DMS79 treated with DMSO at 0.1 percent for 48 hours (cell line): Measurements from ENCODE around the gene GSG1L.

Experiments
- DNase-seq: peaks from one replicate; lab custom pipeline; 2025; lab: John Stamatoyannopoulos, UW

Gene GSG1L

GRCh38 chr16:28014851-28015250 lies 48.7 kb downstream of the GSG1L start:
- no peak for DNase-seq

GRCh38 chr16:28013878-28014277 lies 49.6 kb downstream of the GSG1L start:
- no peak for DNase-seq

GRCh38 chr16:28013392-28013791 lies 50.1 kb downstream of the GSG1L start:
- no peak for DNase-seq

GRCh38 chr16:28011971-28012445 lies 51.5 kb downstream of the GSG1L start:
- DNase-seq = no peak

- DNase-seq = no peak
Measured at GRCh38 chr16:28011223-28011622, 52.3 kb downstream of the GSG1L start.

- DNase-seq = no peak
Measured at GRCh38 chr16:28010671-28011070, 52.8 kb downstream of the GSG1L start.

GRCh38 chr16:28009586-28010373 lies 53.7 kb downstream of the GSG1L start:
- no peak for DNase-seq

- DNase-seq = no peak
Measured at GRCh38 chr16:28003923-28004322, 59.6 kb downstream of the GSG1L start.

- no peak for DNase-seq
Measured at GRCh38 chr16:28003021-28003865, 60.3 kb downstream of the GSG1L start.

- no peak for DNase-seq
Measured at GRCh38 chr16:28001642-28002041, 61.9 kb downstream of the GSG1L start.

GRCh38 chr16:28001184-28001583 lies 62.3 kb downstream of the GSG1L start:
- no peak for DNase-seq

- no peak for DNase-seq
Measured at GRCh38 chr16:28000314-28001169, 63.0 kb downstream of the GSG1L start.

- DNase-seq = no peak
Measured at GRCh38 chr16:27999687-28000086, 63.8 kb downstream of the GSG1L start.

GRCh38 chr16:27995378-27995777 lies 68.1 kb downstream of the GSG1L start:
- DNase-seq = no peak

GRCh38 chr16:27994686-27995085 lies 68.8 kb downstream of the GSG1L start:
- DNase-seq = no peak

GRCh38 chr16:27993587-27993986 lies 69.9 kb downstream of the GSG1L start:
- no peak for DNase-seq

GRCh38 chr16:27991876-27992275 lies 71.6 kb downstream of the GSG1L start:
- no peak for DNase-seq

- DNase-seq = no peak
Measured at GRCh38 chr16:27985981-27986380, 77.5 kb downstream of the GSG1L start.

- no peak for DNase-seq
Measured at GRCh38 chr16:27984121-27984520, 79.4 kb downstream of the GSG1L start.

GRCh38 chr16:27983244-27983643 lies 80.3 kb downstream of the GSG1L start:
- no peak for DNase-seq

- no peak for DNase-seq
Measured at GRCh38 chr16:27982184-27982583, 81.3 kb downstream of the GSG1L start.
